HG02798 (cell line): Measurements from ENCODE around the gene ARHGAP19.

Source experiments
- ATAC-seq: cut with Tn5 transposase; IDR thresholded peaks from one replicate; pipeline ENCODE4 v1.9.1; 2021; ENCODE audit warnings: mild to moderate bottlenecking; ENCODE audit not compliant: unreplicated experiment, poor library complexity

ARHGAP19 gene

GRCh38 chr10:97203220-97203619 lies 89.2 kb downstream of the ARHGAP19 start:
- ATAC-seq = no peak

GRCh38 chr10:97200616-97201015 lies 91.8 kb downstream of the ARHGAP19 start:
- ATAC-seq = no peak

- ATAC-seq = no peak
Measured at GRCh38 chr10:97199152-97199551, 93.3 kb downstream of the ARHGAP19 start.

GRCh38 chr10:97197030-97197500 lies 95.4 kb downstream of the ARHGAP19 start:
- ATAC-seq = no peak

GRCh38 chr10:97196223-97197029 lies 96.0 kb downstream of the ARHGAP19 start:
- ATAC-seq = peak; percentile 64

GRCh38 chr10:97195706-97196222 lies 96.7 kb downstream of the ARHGAP19 start:
- no peak for ATAC-seq

- no peak for ATAC-seq
Measured at GRCh38 chr10:97192952-97193435, 99.4 kb downstream of the ARHGAP19 start.

- ATAC-seq = no peak
Measured at GRCh38 chr10:97190450-97190849, 102.0 kb downstream of the ARHGAP19 start.

GRCh38 chr10:97188261-97188711 lies 104.2 kb downstream of the ARHGAP19 start:
- no peak for ATAC-seq

- ATAC-seq = no peak
Measured at GRCh38 chr10:97186911-97187310, 105.5 kb downstream of the ARHGAP19 start.

- ATAC-seq = no peak
Measured at GRCh38 chr10:97185326-97186058, 106.9 kb downstream of the ARHGAP19 start, which contains the start of gene SLIT1. SLIT1 (minus strand) TSS chr10:97185959; CDS start chr10:97185674, 285 bp downstream.

- ATAC-seq = no peak
Measured at GRCh38 chr10:97184971-97185325, 107.5 kb downstream of the ARHGAP19 start.

- no peak for ATAC-seq
Measured at GRCh38 chr10:97183314-97183713, 109.1 kb downstream of the ARHGAP19 start.

GRCh38 chr10:97182288-97182990 lies 110.0 kb downstream of the ARHGAP19 start:
- no peak for ATAC-seq

GRCh38 chr10:97180986-97181385 lies 111.5 kb downstream of the ARHGAP19 start:
- no peak for ATAC-seq

GRCh38 chr10:97180363-97180755 lies 112.1 kb downstream of the ARHGAP19 start:
- no peak for ATAC-seq

- ATAC-seq = no peak
Measured at GRCh38 chr10:97179731-97180362, 112.6 kb downstream of the ARHGAP19 start.

GRCh38 chr10:97179311-97179710 lies 113.1 kb downstream of the ARHGAP19 start:
- no peak for ATAC-seq

GRCh38 chr10:97178074-97178473 lies 114.4 kb downstream of the ARHGAP19 start:
- ATAC-seq = no peak

- ATAC-seq = no peak
Measured at GRCh38 chr10:97176226-97176625, 116.2 kb downstream of the ARHGAP19 start.
